BJ (cell line): ENCODE measurements around the gene UBR2. TPM values are rescaled to one million over a fixed set of nuclear protein-coding genes. Genes with fewer than 3 reads are reported as not detected.
"Not testable (repeated sequence)": the region's sequence is repeated elsewhere in the genome, so short reads cannot be mapped to it uniquely, and the experiment has no call there.

ENCODE experiments used
- CTCF ChIA-PET: fragments of 350-600 bp; formaldehyde crosslinking; extraction: SDS; loops from one replicate; lab custom pipeline; 2021; ENCODE audit warnings: antibody characterized with exemption, inconsistent platforms; lab: Yijun Ruan, JAX
- POLR2A ChIA-PET: fragments of 300-600 bp; sonication (Branson Sonifier 250); formaldehyde crosslinking; extraction: SDS; loops from one replicate; lab custom pipeline; 2021; ENCODE audit warnings: antibody characterized with exemption; lab: Charles Lee
- DNase-seq: peaks from one replicate; pipeline ENCODE4 v3.0.0-alpha.2; 2011; ENCODE audit warnings: low read depth
- H3K27me3 ChIP-seq: 2 replicates; pipeline ENCODE4 v1.6.0; 2011; ENCODE audit warnings: low read length; ENCODE audit not compliant: control insufficient read depth, insufficient read depth
- H3K36me3 ChIP-seq: 2 replicates; pipeline ENCODE4 v1.5.1; 2011; ENCODE audit warnings: low read length; ENCODE audit not compliant: control insufficient read depth, insufficient read depth
- H3K4me3 ChIP-seq: 2 replicates; pipeline ENCODE4 v1.5.1; 2011; ENCODE audit warnings: low read depth, mild to moderate bottlenecking, control low read depth, low read length
- polyA plus RNA-seq: library from polyadenylated mRNA; depleted of rRNA; stranded (reverse); fragments of >200 nt; gene quantifications from 2 replicates; pipeline ENCODE4 v1.2.3, GENCODE V29; 2011
- TF ChIP-seq, protein P1 (sequence below): IDR thresholded peaks from 2 replicates; pipeline ENCODE4 v1.5.1; 2011; ENCODE audit warnings: low read depth, mild to moderate bottlenecking, control low read depth, inconsistent platforms, low read length, moderate library complexity; ENCODE audit not compliant: insufficient read depth

The UBR2 gene
- polyA plus RNA-seq, 1 experiment = 9.8 TPM

DNA sequence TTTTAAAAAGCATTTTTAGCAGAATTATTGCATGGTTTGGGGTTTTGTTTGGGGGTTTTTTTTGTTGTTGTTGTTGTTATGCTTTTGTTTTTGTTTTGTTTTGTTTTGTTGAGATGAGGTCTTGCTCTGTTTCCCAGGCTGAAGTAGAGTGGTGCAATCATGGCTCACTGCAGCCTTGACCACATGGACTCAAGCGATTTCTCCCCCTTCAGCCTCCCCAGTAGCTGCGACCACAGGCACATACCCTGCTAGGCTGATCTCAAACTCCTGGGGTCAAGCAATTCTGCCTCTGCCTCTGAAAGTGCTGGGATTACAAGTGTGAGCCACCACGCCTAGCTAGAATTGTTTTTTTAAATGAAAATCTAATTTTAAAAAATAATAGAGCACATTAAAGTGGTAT lies 35.7 kb downstream of the UBR2 start:
- Histone ChIP-seq H3K27me3 (no peaks in the 10 kb centered on the region), H3K36me3 (0 out of 2 replicates have a peak, but pooled peaks cover 1% of the 10 kb centered on the region), H3K4me3 (no peak overlapping the region)
- ChIA-PET POLR2A (no interaction called here), CTCF (no interaction called here)
- TF ChIP-seq, protein P1, sequence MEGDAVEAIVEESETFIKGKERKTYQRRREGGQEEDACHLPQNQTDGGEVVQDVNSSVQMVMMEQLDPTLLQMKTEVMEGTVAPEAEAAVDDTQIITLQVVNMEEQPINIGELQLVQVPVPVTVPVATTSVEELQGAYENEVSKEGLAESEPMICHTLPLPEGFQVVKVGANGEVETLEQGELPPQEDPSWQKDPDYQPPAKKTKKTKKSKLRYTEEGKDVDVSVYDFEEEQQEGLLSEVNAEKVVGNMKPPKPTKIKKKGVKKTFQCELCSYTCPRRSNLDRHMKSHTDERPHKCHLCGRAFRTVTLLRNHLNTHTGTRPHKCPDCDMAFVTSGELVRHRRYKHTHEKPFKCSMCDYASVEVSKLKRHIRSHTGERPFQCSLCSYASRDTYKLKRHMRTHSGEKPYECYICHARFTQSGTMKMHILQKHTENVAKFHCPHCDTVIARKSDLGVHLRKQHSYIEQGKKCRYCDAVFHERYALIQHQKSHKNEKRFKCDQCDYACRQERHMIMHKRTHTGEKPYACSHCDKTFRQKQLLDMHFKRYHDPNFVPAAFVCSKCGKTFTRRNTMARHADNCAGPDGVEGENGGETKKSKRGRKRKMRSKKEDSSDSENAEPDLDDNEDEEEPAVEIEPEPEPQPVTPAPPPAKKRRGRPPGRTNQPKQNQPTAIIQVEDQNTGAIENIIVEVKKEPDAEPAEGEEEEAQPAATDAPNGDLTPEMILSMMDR = no peak
- no peak for DNase-seq

DNA sequence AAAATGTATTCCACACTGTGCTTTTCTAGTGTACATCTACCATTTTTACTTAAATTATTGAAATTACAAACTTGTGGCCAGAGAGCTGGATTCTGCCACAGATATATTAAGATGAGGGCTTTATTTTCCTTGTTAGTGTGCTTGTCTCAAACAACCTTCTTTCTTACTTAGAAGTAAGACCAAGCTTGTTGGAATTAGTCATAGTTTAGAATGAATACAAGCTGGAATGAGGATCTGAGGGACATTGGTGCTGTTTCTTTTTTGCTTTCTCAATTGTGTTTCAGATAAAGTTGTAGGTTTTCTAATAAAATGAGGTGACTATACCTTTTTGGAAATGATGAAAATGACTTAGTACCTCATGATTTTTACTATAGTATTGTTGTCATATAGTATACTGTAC lies 40.3 kb downstream of the UBR2 start:
- POLR2A ChIA-PET = no interaction called here
- Histone ChIP-seq H3K36me3 (no peaks in the 10 kb centered on the region), H3K4me3 (no peak overlapping the region), H3K27me3 (no peaks in the 10 kb centered on the region)
- TF ChIP-seq, protein P1 = no peak
- CTCF ChIA-PET = no interaction called here
- DNase-seq = no peak

DNA sequence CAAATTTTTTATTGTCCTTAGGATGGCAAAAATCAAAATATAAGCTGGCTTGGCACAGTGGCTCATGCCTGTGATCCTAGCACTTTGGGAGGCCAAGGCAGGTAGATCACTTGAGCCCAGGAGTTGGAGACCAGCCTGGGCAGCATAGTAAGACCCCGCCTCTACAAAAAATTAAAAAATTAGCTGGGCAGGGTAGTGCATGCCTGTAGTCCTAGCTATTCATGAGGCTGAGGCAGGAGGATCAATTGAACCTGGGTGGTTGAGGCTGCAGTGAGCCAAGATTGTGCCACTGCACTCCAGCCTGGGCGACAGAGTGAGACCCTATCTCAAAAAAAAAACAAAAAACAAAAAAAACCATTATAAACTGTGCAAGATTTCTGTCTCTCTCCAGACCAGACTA lies 40.9 kb downstream of the UBR2 start:
- CTCF ChIA-PET = interaction anchor here (1.1 kb wide), 1 partner anchor 12 kb away, joined by 3 read pairs; no protein-coding TSS in a partner anchor
- POLR2A ChIA-PET, H3K27me3 ChIP-seq: not testable (repeated sequence)

DNA sequence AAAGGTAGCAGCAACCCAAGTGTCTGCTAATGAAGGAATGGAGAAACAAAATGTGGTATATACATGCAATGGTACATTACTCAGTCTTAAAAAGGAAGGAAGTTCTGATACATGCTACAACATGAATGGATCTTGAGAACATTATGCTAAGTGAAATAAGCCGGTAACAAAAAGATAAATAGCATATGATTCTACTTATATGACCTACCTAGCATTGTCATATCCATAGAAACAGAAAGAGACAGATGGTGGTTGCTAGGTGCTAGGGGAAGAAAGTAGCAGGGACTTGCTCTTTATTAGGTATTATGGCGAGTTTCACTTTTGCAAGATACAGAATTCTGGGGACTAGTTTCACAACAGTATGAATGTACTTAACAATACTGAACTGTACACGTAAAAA lies 46.6 kb downstream of the UBR2 start:
- CTCF ChIA-PET = interaction anchor here (2.0 kb wide), 1 partner anchor 10 kb away, joined by 5 read pairs; no protein-coding TSS in a partner anchor
- H3K36me3 ChIP-seq = peaks cover under 1% of the 10 kb centered on the region; the same call in 1 of the 2 replicates
- POLR2A ChIA-PET = no interaction called here
- no peak overlapping the region for H3K4me3 ChIP-seq
- TF ChIP-seq, protein P1 = no peak
- no peaks in the 10 kb centered on the region for H3K27me3 ChIP-seq
- no peak for DNase-seq

More for the DNA sequence above, 40.9 kb downstream of the UBR2 start:
- DNase-seq, H3K36me3 ChIP-seq, H3K4me3 ChIP-seq: not testable (repeated sequence)

DNA sequence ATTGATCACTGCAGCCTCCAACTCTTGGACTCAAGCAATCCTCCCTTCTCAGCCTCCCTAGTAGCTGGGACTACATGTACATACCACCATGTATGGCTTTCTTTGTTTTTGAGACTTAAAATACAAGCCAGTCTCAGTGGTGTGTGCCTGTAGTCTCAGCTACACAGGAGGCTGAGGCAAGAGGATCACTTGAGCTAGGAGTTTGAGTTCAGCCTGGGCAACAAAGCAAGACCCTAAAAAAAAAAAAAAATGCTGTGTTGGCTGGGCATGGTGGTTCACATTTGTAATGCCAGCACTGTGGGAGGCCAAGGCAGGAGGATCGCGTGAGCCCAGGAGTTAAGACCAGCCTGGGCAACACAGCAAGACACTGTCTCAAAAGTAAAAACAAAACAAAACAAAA lies 51.7 kb downstream of the UBR2 start:
- POLR2A ChIA-PET = no interaction called here
- no peaks in the 10 kb centered on the region for H3K27me3 ChIP-seq
- peaks cover 4% of the 10 kb centered on the region; the same call in 1 of the 2 replicates for H3K36me3 ChIP-seq
- TF ChIP-seq, protein P1 = no peak
- no peak for DNase-seq
- CTCF ChIA-PET = no interaction called here
- H3K4me3 ChIP-seq = no peak overlapping the region

DNA sequence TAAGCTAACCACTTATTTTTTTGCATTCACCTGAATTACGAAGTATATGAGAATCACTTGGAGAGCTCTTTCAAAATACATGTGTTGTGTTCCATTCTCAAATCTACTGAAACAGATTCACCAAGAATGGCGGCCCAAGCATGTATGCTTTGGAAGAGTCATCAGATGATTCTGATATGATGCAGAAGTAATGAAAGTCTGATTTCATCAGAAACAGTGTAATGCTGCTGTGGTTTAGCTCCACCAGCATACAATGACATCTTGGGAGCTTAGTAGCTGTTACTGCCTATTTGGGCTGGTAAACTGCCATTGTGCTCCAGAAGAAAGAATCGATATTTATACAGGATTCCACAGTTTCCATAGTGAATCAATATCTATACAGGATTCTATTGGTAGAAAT lies 52.9 kb downstream of the UBR2 start:
- peaks cover 7% of the 10 kb centered on the region for H3K36me3 ChIP-seq
- DNase-seq = no peak
- CTCF ChIA-PET = interaction anchor here (0.6 to 1.1 kb wide), 2 partner anchors 11 to 25 kb away, joined by 3 to 6 read pairs; no protein-coding TSS in a partner anchor
- TF ChIP-seq, protein P1 = no peak
- H3K4me3 ChIP-seq = no peak overlapping the region
- no peaks in the 10 kb centered on the region for H3K27me3 ChIP-seq
- POLR2A ChIA-PET = no interaction called here
